Stimulated activated CD4-positive, alpha-beta T cell treated with anti-CD3 and anti-CD28 coated beads, Interleukin-4, amount 100 ng/mL, for 4 hours (primary cell): ENCODE data around the gene C2orf92.

Experiments used
- DNase-seq, 2 experiments: peaks; one replicate each; pipeline ENCODE4 v3.0.0-alpha.2; 2020

C2orf92 gene

GRCh38 chr2:97732436-97733340 lies 63.2 kb downstream of the C2orf92 start:
- DNase-seq, result no peak

GRCh38 chr2:97733341-97734035 lies 64.0 kb downstream of the C2orf92 start:
- no peak for DNase-seq

- no peak for DNase-seq
Measured at GRCh38 chr2:97734061-97735051, 64.8 kb downstream of the C2orf92 start.

- no peak for DNase-seq
Measured at GRCh38 chr2:97735161-97735561, 65.6 kb downstream of the C2orf92 start.

GRCh38 chr2:97736185-97736584 lies 66.7 kb downstream of the C2orf92 start:
- DNase-seq, result no peak

GRCh38 chr2:97736608-97737330 lies 67.3 kb downstream of the C2orf92 start:
- DNase-seq, result no peak

- DNase-seq, result no peak
Measured at GRCh38 chr2:97737421-97738178, 68.1 kb downstream of the C2orf92 start.

GRCh38 chr2:97738179-97739019 lies 68.9 kb downstream of the C2orf92 start:
- no peak for DNase-seq

- no peak for DNase-seq
Measured at GRCh38 chr2:97739020-97739892, 69.7 kb downstream of the C2orf92 start.

GRCh38 chr2:97739893-97740245 lies 70.4 kb downstream of the C2orf92 start:
- no peak for DNase-seq

- DNase-seq, result peak in 1 of 2 experiments; percentile 34
Measured at GRCh38 chr2:97740590-97741182, 71.2 kb downstream of the C2orf92 start.

GRCh38 chr2:97741251-97741650 lies 71.7 kb downstream of the C2orf92 start:
- DNase-seq, result no peak

- DNase-seq, result no peak
Measured at GRCh38 chr2:97741686-97742085, 72.2 kb downstream of the C2orf92 start.

GRCh38 chr2:97742381-97742847 lies 72.9 kb downstream of the C2orf92 start:
- DNase-seq, result no peak

- no peak for DNase-seq
Measured at GRCh38 chr2:97743913-97744312, 74.4 kb downstream of the C2orf92 start.

GRCh38 chr2:97745474-97746174 lies 76.1 kb downstream of the C2orf92 start:
- DNase-seq, result peak; percentile 34 to 36

GRCh38 chr2:97747285-97747684 lies 77.8 kb downstream of the C2orf92 start:
- DNase-seq, result no peak

- DNase-seq, result no peak
Measured at GRCh38 chr2:97747716-97748115, 78.2 kb downstream of the C2orf92 start.
